ENCODE measurements around the gene CNNM3. TPM values are rescaled to one million over a fixed set of nuclear protein-coding genes. Genes with fewer than 3 reads are reported as not detected.

The CNNM3 gene
- total and polyA plus RNA-seq, 12 donors = 4.0 to 18.3 (median 13.1) TPM

DNA sequence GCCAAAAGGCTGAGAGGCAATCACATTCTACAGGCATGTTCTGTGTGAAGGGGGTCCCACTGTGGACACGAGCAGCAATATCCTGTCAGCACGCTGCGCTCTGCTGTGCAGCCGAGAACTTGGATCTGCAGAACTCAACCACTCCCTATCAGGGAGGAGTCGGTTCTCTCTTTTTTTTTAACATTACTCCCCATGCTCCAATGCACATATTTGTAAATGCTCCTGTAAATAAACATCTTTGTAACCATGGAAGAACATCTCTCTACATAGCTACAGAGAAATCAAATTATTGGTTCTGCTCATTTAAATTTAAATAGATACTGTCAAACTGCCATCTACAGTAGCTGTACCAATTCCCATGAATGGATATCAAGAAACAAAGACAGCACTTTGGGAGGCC, 30.8 kb downstream of the CNNM3 start:
- DNase-seq (no peak), ATAC-seq (no peak)
- Histone ChIP-seq H3K4me1 (peaks cover 0 to 27% (median 4%) of the 10 kb centered on the region in 9 donors), H3K27ac (no peak overlapping the region), H3K9me3 (no peaks in the 10 kb centered on the region), H3K4me3 (no peak overlapping the region), H3K36me3 (peaks cover 0 to 66% (median 24%) of the 10 kb centered on the region in 9 donors), H3K27me3 (no peaks in the 10 kb centered on the region)
- 96 to 97% methylated on average over 5 of the region's 5 CpGs for WGBS, 2 donors
- TF ChIP-seq CTCF (IDR thresholded peaks at IDR 0.05) = no peak
- intact Hi-C loops (cut with DNase I) = no loop called here

DNA sequence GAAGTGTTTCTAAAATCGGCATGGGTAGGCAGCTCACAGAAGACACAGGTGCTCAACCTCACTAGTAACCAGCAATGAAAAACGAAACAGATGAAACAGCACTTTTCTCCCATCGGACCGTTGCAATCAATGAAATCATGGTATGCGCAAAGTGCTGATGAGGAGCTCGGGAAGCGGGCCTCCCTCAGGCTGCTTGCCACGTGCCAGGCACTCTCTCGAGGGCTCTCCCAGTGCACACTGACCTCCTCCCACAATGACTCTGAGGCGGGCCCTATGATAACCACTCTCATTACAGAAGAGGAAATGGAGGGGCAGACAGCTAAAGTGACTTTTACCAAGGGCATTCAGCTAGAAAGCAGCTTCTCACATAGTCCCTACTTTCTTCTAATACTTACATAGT, 31.5 kb downstream of the CNNM3 start:
- TF ChIP-seq CTCF (IDR thresholded peaks at IDR 0.05) = no peak
- H3K27me3 ChIP-seq = no peaks in the 10 kb centered on the region
- peaks cover 0 to 19% (median 1%) of the 10 kb centered on the region in 9 donors for H3K4me1 ChIP-seq
- peaks cover 0 to 73% (median 26%) of the 10 kb centered on the region in 9 donors for H3K36me3 ChIP-seq
- H3K9me3 ChIP-seq = no peaks in the 10 kb centered on the region
- 81 to 84% methylated on average over 10 of the region's 10 CpGs for WGBS, 2 donors
- no peak overlapping the region for H3K4me3 ChIP-seq
- intact Hi-C loops (cut with DNase I) = no loop called here
- DNase-seq = no peak
- H3K27ac ChIP-seq = no peak overlapping the region
- no peak for ATAC-seq

GRCh38 chr2:96848264-96848663, 32.2 kb downstream of the CNNM3 start:
- intact Hi-C loops (cut with DNase I) = no loop called here
- Histone ChIP-seq H3K4me3 (no peak overlapping the region), H3K27me3 (no peaks in the 10 kb centered on the region), H3K4me1 (peaks cover 0 to 12% (median 0%) of the 10 kb centered on the region in 9 donors), H3K27ac (peak overlapping the region in 1 of 10 donors; percentile 21), H3K36me3 (peaks cover 0 to 80% (median 26%) of the 10 kb centered on the region in 9 donors), H3K9me3 (no peaks in the 10 kb centered on the region)
- TF ChIP-seq CTCF (IDR thresholded peaks at IDR 0.05) = no peak
- peak in 2 of 8 donors; percentile 13 to 18 for ATAC-seq
- DNase-seq = no peak
- 74 to 76% methylated on average over 9 of the region's 9 CpGs for WGBS, 2 donors

DNA sequence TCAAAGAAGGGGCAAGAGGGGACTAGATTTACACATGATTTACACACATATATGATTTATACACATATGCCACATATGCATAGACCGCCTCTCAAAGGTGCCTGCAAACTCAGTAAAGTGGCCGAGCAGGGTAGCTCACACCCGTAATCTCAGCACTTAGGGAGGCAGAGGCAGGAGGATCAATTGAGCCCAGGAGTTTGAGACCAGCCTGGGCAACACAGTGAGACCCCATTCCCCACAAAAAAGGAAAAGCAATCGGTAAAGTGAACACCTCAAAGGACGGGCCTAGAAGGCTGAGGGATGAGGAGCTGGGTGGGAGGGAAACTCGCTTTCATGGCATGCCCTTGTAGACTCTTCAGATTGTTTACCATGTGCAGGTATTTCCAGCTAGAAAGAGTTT, 36.6 kb downstream of the CNNM3 start:
- Histone ChIP-seq H3K9me3 (no peaks in the 10 kb centered on the region), H3K4me3 (no peak overlapping the region), H3K4me1 (peaks cover 5 to 16% (median 14%) of the 10 kb centered on the region in 9 donors), H3K36me3 (peaks cover 0 to 73% (median 21%) of the 10 kb centered on the region in 9 donors), H3K27me3 (no peaks in the 10 kb centered on the region), H3K27ac (no peak overlapping the region)
- DNase-seq (no peak), ATAC-seq (no peak)
- intact Hi-C loops (cut with DNase I) = loop anchor here in 2 of 10 donors (5.0 to 10.0 kb wide), 2 partner anchors 115 to 262 kb away; partner anchors contain the start of gene ANKRD36 (in 1 of the 2)
- no peak for TF ChIP-seq CTCF (IDR thresholded peaks at IDR 0.05)
- 96 to 98% methylated on average over 6 of the region's 6 CpGs for WGBS, 2 donors
